ENCODE data around the gene SOCS6. TPM values are rescaled to one million over a fixed set of nuclear protein-coding genes. Genes with fewer than 3 reads are reported as not detected.
"Not testable (repeated sequence)": the region's sequence is repeated elsewhere in the genome, so short reads cannot be mapped to it uniquely, and the experiment has no call there.

The SOCS6 gene
- total RNA-seq, 2 experiments from 2014 or later = 0.42 to 0.60 TPM

GRCh38 chr18:70333316-70333715 lies 44.5 kb downstream of the SOCS6 start:
- Mint-ChIP-seq H3K36me3 (ENCODE audit: low read depth) (no peaks in the 10 kb centered on the region), H3K27ac (no peak overlapping the region), H3K4me3 (no peak overlapping the region), H3K27me3 (ENCODE audit: low read depth) (peaks cover 2% of the 10 kb centered on the region), H3K9me3 (no peaks in the 10 kb centered on the region), H3K4me1 (ENCODE audit: low read depth) (no peaks in the 10 kb centered on the region)
- intact Hi-C loops (cut with micrococcal nuclease) = no loop called here
- CTCF ChIA-PET = no interaction called here
- DNase-seq = no peak

- no peak for DNase-seq
- CTCF ChIA-PET = no interaction called here
- Mint-ChIP-seq H3K27ac (no peak overlapping the region), H3K4me1 (ENCODE audit: low read depth) (no peaks in the 10 kb centered on the region), H3K36me3 (ENCODE audit: low read depth) (no peaks in the 10 kb centered on the region), H3K27me3 (ENCODE audit: low read depth) (peaks cover 2% of the 10 kb centered on the region), H3K9me3 (no peaks in the 10 kb centered on the region), H3K4me3 (no peak overlapping the region)
- intact Hi-C loops (cut with micrococcal nuclease) = no loop called here
Measured at GRCh38 chr18:70333757-70334156, 44.9 kb downstream of the SOCS6 start.

DNA sequence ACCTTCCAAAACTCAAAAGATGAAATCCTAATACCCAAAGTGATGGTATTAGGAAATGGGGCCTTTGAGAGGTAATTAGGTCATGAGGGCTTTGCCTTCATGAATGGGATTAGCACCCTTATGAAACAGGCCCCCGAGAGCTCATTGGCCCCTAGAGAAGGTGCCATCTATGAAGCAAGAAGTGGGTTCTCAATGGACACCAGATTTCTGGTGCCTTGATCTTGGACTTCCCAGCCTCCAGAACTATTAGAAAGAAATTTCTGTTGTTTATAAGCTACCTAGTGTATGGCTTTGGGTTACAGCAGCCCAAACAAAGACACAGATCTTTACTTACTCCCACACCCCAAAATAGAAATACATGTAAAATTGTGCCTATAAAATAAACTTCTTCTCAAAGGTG lies 45.4 kb downstream of the SOCS6 start:
- H3K27ac Mint-ChIP-seq = no peak overlapping the region
- no peaks in the 10 kb centered on the region for H3K9me3 Mint-ChIP-seq
- peaks cover 2% of the 10 kb centered on the region for H3K27me3 Mint-ChIP-seq (ENCODE audit: low read depth)
- CTCF ChIA-PET = no interaction called here
- DNase-seq = no peak
- H3K4me1 Mint-ChIP-seq (ENCODE audit: low read depth) = no peaks in the 10 kb centered on the region
- intact Hi-C loops (cut with micrococcal nuclease) = no loop called here
- no peaks in the 10 kb centered on the region for H3K36me3 Mint-ChIP-seq (ENCODE audit: low read depth)
- no peak overlapping the region for H3K4me3 Mint-ChIP-seq

DNA sequence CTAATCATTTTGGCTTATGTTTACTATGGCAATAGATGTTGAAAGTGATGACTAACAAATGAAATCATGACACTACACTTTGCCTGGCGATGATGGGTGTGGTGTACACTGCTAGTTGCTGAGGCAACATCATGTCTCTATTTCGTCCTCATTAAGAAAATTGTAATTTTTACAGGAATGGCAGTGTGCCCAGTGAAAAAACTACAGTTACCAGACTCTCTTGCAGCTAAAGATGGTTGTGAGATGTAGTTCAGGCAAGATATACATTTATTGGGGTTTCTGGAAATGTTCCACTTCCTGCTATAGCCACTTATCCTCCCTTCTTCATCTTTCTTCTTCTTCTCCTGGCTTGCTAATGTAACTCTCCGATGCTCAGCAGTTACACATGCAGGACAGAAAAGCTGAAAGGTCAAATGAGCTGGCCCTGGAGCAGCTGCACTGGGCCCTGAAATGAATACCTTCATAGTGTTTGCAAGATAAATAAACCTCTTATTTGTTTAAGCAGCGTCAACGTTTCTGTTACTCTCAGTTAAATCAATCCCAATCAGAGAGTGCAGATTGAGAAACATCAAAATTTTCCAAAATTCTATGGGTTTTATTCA lies 46.0 kb downstream of the SOCS6 start:
- no peak for DNase-seq
- Mint-ChIP-seq H3K9me3 (no peaks in the 10 kb centered on the region), H3K4me3 (no peak overlapping the region), H3K27ac (no peak overlapping the region), H3K27me3 (ENCODE audit: low read depth) (peaks cover 2% of the 10 kb centered on the region), H3K36me3 (ENCODE audit: low read depth) (no peaks in the 10 kb centered on the region), H3K4me1 (ENCODE audit: low read depth) (no peaks in the 10 kb centered on the region)
- intact Hi-C loops (cut with micrococcal nuclease) = no loop called here
- CTCF ChIA-PET = interaction anchor here (0.5 kb wide), 1 partner anchor 98 kb away, joined by 5 read pairs; no protein-coding TSS in a partner anchor

- intact Hi-C loops (cut with micrococcal nuclease) = no loop called here
- CTCF ChIA-PET = no interaction called here
- no peak overlapping the region for H3K27ac Mint-ChIP-seq
Measured at GRCh38 chr18:70335892-70336726, 47.3 kb downstream of the SOCS6 start.

GRCh38 chr18:70337139-70337972 lies 48.5 kb downstream of the SOCS6 start:
- H3K27ac Mint-ChIP-seq = no peak overlapping the region
- no peak for DNase-seq
- no peaks in the 10 kb centered on the region for H3K36me3 Mint-ChIP-seq (ENCODE audit: low read depth)
- H3K4me3 Mint-ChIP-seq = no peak overlapping the region
- CTCF ChIA-PET = no interaction called here
- no peaks in the 10 kb centered on the region for H3K27me3 Mint-ChIP-seq (ENCODE audit: low read depth)
- intact Hi-C loops (cut with micrococcal nuclease) = no loop called here
- no peaks in the 10 kb centered on the region for H3K4me1 Mint-ChIP-seq (ENCODE audit: low read depth)
- no peaks in the 10 kb centered on the region for H3K9me3 Mint-ChIP-seq

More at GRCh38 chr18:70335892-70336726, 47.3 kb downstream of the SOCS6 start:
- Mint-ChIP-seq H3K27me3 (ENCODE audit: low read depth) (peaks cover 2% of the 10 kb centered on the region), H3K4me1 (ENCODE audit: low read depth) (no peaks in the 10 kb centered on the region), H3K36me3 (ENCODE audit: low read depth) (no peaks in the 10 kb centered on the region), H3K4me3 (no peak overlapping the region), H3K9me3 (no peaks in the 10 kb centered on the region)
- DNase-seq = no peak

GRCh38 chr18:70338890-70339289 lies 50.0 kb downstream of the SOCS6 start:
- intact Hi-C loops (cut with micrococcal nuclease) = no loop called here
- Mint-ChIP-seq H3K9me3 (no peaks in the 10 kb centered on the region), H3K27me3 (ENCODE audit: low read depth) (no peaks in the 10 kb centered on the region), H3K4me3 (no peak overlapping the region), H3K4me1 (ENCODE audit: low read depth) (no peaks in the 10 kb centered on the region), H3K36me3 (ENCODE audit: low read depth) (no peaks in the 10 kb centered on the region), H3K27ac (no peak overlapping the region)
- CTCF ChIA-PET = interaction anchor here (1.0 kb wide), 1 partner anchor 12 kb away, joined by 3 read pairs; no protein-coding TSS in a partner anchor
- DNase-seq = no peak

DNA sequence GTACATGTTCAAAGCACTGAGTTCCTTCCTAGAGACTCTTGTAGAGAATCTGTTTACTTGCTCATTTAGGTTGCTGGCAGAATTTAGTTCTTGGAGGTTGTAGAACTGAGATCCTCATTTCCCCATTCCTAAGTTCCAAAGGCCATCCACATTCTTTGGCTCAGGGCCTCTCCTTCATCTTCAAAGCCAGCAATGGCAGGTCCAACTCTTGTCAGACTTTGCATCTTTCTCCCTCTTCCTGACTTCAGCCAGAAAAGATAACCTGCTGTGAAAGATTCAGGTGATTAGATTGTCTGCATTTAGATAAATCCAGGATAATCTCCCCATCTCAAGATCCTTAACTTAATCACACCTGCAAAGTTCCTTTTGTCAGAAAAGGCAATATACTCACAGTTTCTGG lies 51.1 kb downstream of the SOCS6 start:
- H3K4me1 Mint-ChIP-seq (ENCODE audit: low read depth) = no peaks in the 10 kb centered on the region
- CTCF ChIA-PET = no interaction called here
- H3K4me3 Mint-ChIP-seq = no peak overlapping the region

DNA sequence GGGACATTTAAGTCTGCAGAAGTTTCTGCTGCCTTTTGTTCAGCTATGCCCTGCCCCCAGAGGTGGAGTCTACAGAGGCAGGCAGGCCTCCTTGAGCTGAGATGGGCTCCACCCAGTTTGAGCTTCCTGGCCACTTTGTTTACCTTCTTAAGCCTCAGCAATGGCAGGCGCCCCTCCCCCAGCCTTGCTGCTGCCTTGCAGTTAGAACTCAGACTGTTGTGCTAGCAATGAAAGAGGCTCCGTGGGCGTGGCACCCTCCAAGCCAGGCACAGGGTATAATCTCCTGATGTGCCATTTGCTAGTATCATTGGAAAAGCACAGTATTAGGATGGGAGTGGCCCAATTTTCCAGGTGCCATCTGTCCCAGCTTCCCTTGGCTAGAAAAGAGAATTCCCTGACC lies 59.6 kb downstream of the SOCS6 start:
- H3K4me1 Mint-ChIP-seq (ENCODE audit: low read depth); DNase-seq; H3K4me3 Mint-ChIP-seq; H3K36me3 Mint-ChIP-seq (ENCODE audit: low read depth); H3K9me3 Mint-ChIP-seq; CTCF ChIA-PET; intact Hi-C loops (cut with micrococcal nuclease); H3K27ac Mint-ChIP-seq; H3K27me3 Mint-ChIP-seq (ENCODE audit: low read depth): not testable (repeated sequence)

More for the DNA sequence above, 51.1 kb downstream of the SOCS6 start:
- H3K27me3 Mint-ChIP-seq (ENCODE audit: low read depth) = no peaks in the 10 kb centered on the region
- no peak for DNase-seq
- H3K9me3 Mint-ChIP-seq = no peaks in the 10 kb centered on the region
- intact Hi-C loops (cut with micrococcal nuclease) = no loop called here
- H3K27ac Mint-ChIP-seq = no peak overlapping the region
- H3K36me3 Mint-ChIP-seq (ENCODE audit: low read depth) = no peaks in the 10 kb centered on the region

- CTCF ChIA-PET = no interaction called here
- no peak for DNase-seq
- no peaks in the 10 kb centered on the region for H3K4me1 Mint-ChIP-seq (ENCODE audit: low read depth)
- intact Hi-C loops (cut with micrococcal nuclease) = no loop called here
- no peaks in the 10 kb centered on the region for H3K36me3 Mint-ChIP-seq (ENCODE audit: low read depth)
- H3K27me3 Mint-ChIP-seq (ENCODE audit: low read depth) = peaks cover 3% of the 10 kb centered on the region
- no peak overlapping the region for H3K27ac Mint-ChIP-seq
- no peak overlapping the region for H3K4me3 Mint-ChIP-seq
- H3K9me3 Mint-ChIP-seq = peaks cover 2% of the 10 kb centered on the region
Measured at GRCh38 chr18:70349316-70349715, 60.5 kb downstream of the SOCS6 start.

DNA sequence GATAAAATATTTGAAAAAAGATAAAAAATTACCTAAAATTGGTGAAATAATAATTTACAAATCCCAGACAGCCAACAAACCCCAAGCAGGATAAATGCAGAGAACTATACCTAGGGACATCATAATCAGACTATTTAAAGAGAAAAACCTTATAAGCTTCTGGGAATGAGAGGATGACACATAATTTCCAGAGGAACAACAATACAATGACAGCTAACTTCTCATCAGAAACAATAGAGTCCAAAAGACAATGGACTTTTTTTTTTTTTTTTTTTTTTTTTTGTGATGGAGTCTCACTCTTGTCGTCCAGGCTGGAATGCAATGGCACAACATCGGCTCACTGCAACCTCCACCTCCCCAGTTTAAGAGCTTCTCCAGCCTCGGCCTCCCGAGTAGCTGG lies 65.2 kb downstream of the SOCS6 start:
- no peaks in the 10 kb centered on the region for H3K36me3 Mint-ChIP-seq (ENCODE audit: low read depth)
- H3K4me1 Mint-ChIP-seq (ENCODE audit: low read depth) = no peaks in the 10 kb centered on the region
- peaks cover 2% of the 10 kb centered on the region for H3K9me3 Mint-ChIP-seq
- no peak overlapping the region for H3K4me3 Mint-ChIP-seq
- intact Hi-C loops (cut with micrococcal nuclease) = no loop called here
- no peaks in the 10 kb centered on the region for H3K27me3 Mint-ChIP-seq (ENCODE audit: low read depth)
- no peak overlapping the region for H3K27ac Mint-ChIP-seq
- no peak for DNase-seq
- CTCF ChIA-PET = no interaction called here

GRCh38 chr18:70354771-70355170 lies 65.9 kb downstream of the SOCS6 start:
- no peak for DNase-seq
- Mint-ChIP-seq H3K4me3 (no peak overlapping the region), H3K36me3 (ENCODE audit: low read depth) (no peaks in the 10 kb centered on the region), H3K9me3 (peaks cover 2% of the 10 kb centered on the region), H3K27ac (no peak overlapping the region), H3K27me3 (ENCODE audit: low read depth) (no peaks in the 10 kb centered on the region), H3K4me1 (ENCODE audit: low read depth) (no peaks in the 10 kb centered on the region)
- intact Hi-C loops (cut with micrococcal nuclease) = no loop called here
- CTCF ChIA-PET = no interaction called here
